Activated CD8-positive, alpha-beta T cell treated with anti-CD3 and anti-CD28 coated beads for 36 hours (primary cell): ENCODE measurements around the gene CIROP. TPM values are rescaled to one million over a fixed set of nuclear protein-coding genes. Genes with fewer than 3 reads are reported as not detected.

Experiments used
- ATAC-seq: fragments of 200-7000 bp; cut with Tn5 transposase; one replicate; pipeline ENCODE4 v1.10.0; 2021; ENCODE audit warnings: mild to moderate bottlenecking, moderate library complexity
- CTCF ChIA-PET: fragments of 350-600 bp; sonication (Branson Sonifier 250); formaldehyde crosslinking; loops from one replicate; lab custom pipeline; 2021; ENCODE audit warnings: antibody characterized with exemption; lab: Charles Lee
- POLR2A ChIA-PET: fragments of 350-600 bp; sonication (Branson Sonifier 250); formaldehyde crosslinking; loops from one replicate; lab custom pipeline; 2021; ENCODE audit warnings: antibody characterized with exemption; lab: Charles Lee
- DNase-seq: peaks from one replicate; pipeline ENCODE4 v3.0.0-alpha.2; 2020
- H3K27ac Mint-ChIP-seq: one replicate; pipeline ENCODE4 v1.8.0; 2021; ENCODE audit warnings: mild to moderate bottlenecking, mixed read lengths
- H3K27me3 Mint-ChIP-seq: one replicate; pipeline ENCODE4 v1.8.0; 2021; ENCODE audit warnings: mixed read lengths
- H3K36me3 Mint-ChIP-seq: one replicate; pipeline ENCODE4 v1.8.0; 2021; ENCODE audit warnings: low read depth, mixed read lengths
- H3K4me1 Mint-ChIP-seq: one replicate; pipeline ENCODE4 v1.8.0; 2021; ENCODE audit warnings: low read depth, mixed read lengths
- H3K4me3 Mint-ChIP-seq: one replicate; pipeline ENCODE4 v1.8.0; 2021; ENCODE audit warnings: mild to moderate bottlenecking, moderate library complexity, mixed read lengths
- H3K9me3 Mint-ChIP-seq: one replicate; pipeline ENCODE4 v1.8.0; 2021; ENCODE audit warnings: mixed read lengths
- intact Hi-C: fragments of 100-400 bp; cut with micrococcal nuclease; formaldehyde crosslinking; loops from one replicate; pipeline ENCODE4 v1.10.0; 2022
- total RNA-seq, 2 experiments: library from RNA; stranded (reverse); gene quantifications; one replicate each; pipeline ENCODE4 v1.2.3, GENCODE V29; 2021
- TF ChIP-seq, protein P1 (sequence below): fragments of 200-600 bp; IDR thresholded peaks from one replicate; pipeline ENCODE4 v1.8.0; 2022; ENCODE audit warnings: antibody characterized with exemption, mild to moderate bottlenecking

The CIROP gene
- total RNA-seq, 2 experiments from 2014 or later, result not detected

GRCh38 chr14:23131482-23131881 is 26.7 kb upstream of the CIROP start:
- DNase-seq, result no peak
- POLR2A ChIA-PET, result no interaction called here
- ATAC-seq, result no peak
- Mint-ChIP-seq H3K36me3 (no peaks in the 10 kb centered on the region), H3K27me3 (no peaks in the 10 kb centered on the region), H3K27ac (no peak overlapping the region), H3K4me1 (no peaks in the 10 kb centered on the region), H3K9me3 (no peaks in the 10 kb centered on the region), H3K4me3 (no peak overlapping the region)
- TF ChIP-seq, protein P1, sequence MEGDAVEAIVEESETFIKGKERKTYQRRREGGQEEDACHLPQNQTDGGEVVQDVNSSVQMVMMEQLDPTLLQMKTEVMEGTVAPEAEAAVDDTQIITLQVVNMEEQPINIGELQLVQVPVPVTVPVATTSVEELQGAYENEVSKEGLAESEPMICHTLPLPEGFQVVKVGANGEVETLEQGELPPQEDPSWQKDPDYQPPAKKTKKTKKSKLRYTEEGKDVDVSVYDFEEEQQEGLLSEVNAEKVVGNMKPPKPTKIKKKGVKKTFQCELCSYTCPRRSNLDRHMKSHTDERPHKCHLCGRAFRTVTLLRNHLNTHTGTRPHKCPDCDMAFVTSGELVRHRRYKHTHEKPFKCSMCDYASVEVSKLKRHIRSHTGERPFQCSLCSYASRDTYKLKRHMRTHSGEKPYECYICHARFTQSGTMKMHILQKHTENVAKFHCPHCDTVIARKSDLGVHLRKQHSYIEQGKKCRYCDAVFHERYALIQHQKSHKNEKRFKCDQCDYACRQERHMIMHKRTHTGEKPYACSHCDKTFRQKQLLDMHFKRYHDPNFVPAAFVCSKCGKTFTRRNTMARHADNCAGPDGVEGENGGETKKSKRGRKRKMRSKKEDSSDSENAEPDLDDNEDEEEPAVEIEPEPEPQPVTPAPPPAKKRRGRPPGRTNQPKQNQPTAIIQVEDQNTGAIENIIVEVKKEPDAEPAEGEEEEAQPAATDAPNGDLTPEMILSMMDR, result no peak
- intact Hi-C loops, result no loop called here
- CTCF ChIA-PET, result interaction anchor here (2.9 kb wide), 1 partner anchor 11 kb away, joined by 21 read pairs; no protein-coding TSS in a partner anchor

DNA sequence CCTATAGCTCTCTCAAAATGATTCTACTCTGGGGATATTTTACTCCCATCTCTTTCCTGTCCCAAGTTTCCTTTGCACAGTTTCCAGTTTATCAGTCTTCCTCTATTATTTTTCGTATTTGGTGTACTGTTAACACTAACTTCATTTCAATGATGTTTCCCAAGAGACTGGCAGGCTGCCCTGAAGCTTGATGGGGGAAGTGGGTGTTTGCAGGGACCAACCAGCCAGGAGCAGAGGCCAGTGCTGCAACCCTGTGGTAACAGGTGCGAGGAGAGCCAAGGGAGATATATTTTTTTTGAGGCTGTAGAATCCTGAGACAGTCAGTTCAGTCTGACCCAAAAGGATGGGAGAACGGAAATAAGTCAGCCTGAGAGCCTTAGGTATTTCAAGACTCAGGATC is 26.1 kb upstream of the CIROP start:
- DNase-seq (no peak), ATAC-seq (no peak)
- intact Hi-C loops, result no loop called here
- POLR2A ChIA-PET, result no interaction called here
- Mint-ChIP-seq H3K27ac (no peak overlapping the region), H3K4me1 (no peaks in the 10 kb centered on the region), H3K36me3 (no peaks in the 10 kb centered on the region), H3K27me3 (no peaks in the 10 kb centered on the region), H3K9me3 (no peaks in the 10 kb centered on the region), H3K4me3 (no peak overlapping the region)
- CTCF ChIA-PET, result interaction anchor here (1.0 to 13.3 kb wide), 5 partner anchors 9 to 156 kb away, joined by 4 to 290 read pairs (median 5); partner anchors contain the start of genes CEBPE, HOMEZ and SLC7A8
- TF ChIP-seq, protein P1, result no peak

- ATAC-seq, result no peak
- TF ChIP-seq, protein P1, result no peak
- ChIA-PET POLR2A (interaction anchor here (1.2 kb wide), 1 partner anchor 8 kb away, joined by 3 read pairs; no protein-coding TSS in a partner anchor), CTCF (interaction anchor here (1.0 to 13.3 kb wide), 7 partner anchors 8 to 157 kb away, joined by 3 to 290 read pairs (median 4); partner anchors contain the start of genes CEBPE, HOMEZ and SLC7A8)
- Mint-ChIP-seq H3K4me3 (no peak overlapping the region), H3K4me1 (no peaks in the 10 kb centered on the region), H3K36me3 (no peaks in the 10 kb centered on the region), H3K27ac (no peak overlapping the region), H3K9me3 (no peaks in the 10 kb centered on the region), H3K27me3 (no peaks in the 10 kb centered on the region)
- no peak for DNase-seq
- intact Hi-C loops, result loop anchor here (2.0 kb wide), 1 partner anchor 53 kb away; the partner anchor contains the start of gene SLC7A8
Observed at GRCh38 chr14:23129759-23130316, 25.0 kb upstream of the CIROP start.

GRCh38 chr14:23128969-23129758 is 24.4 kb upstream of the CIROP start:
- H3K27ac Mint-ChIP-seq, result no peak overlapping the region
- no peaks in the 10 kb centered on the region for H3K9me3 Mint-ChIP-seq
- no peaks in the 10 kb centered on the region for H3K36me3 Mint-ChIP-seq
- intact Hi-C loops, result loop anchor here (2.0 kb wide), 1 partner anchor 54 kb away; the partner anchor contains the start of gene SLC7A8
- ATAC-seq, result no peak
- TF ChIP-seq, protein P1, result no peak
- H3K4me1 Mint-ChIP-seq, result no peaks in the 10 kb centered on the region
- ChIA-PET CTCF (interaction anchor here (1.1 to 13.3 kb wide), 5 partner anchors 8 to 74 kb away, joined by 3 to 290 read pairs (median 5); partner anchors contain the start of gene SLC7A8), POLR2A (interaction anchor here (1.2 kb wide), 1 partner anchor 9 kb away, joined by 3 read pairs; no protein-coding TSS in a partner anchor)
- H3K4me3 Mint-ChIP-seq, result no peak overlapping the region
- no peak for DNase-seq
- H3K27me3 Mint-ChIP-seq, result no peaks in the 10 kb centered on the region
